RWPE1 (cell line): ENCODE results near the gene FAM83D.

Source experiments
- CTCF ChIA-PET: fragments of 350-600 bp; sonication (Branson Sonifier 250); formaldehyde crosslinking; extraction: SDS; loops from one replicate; lab custom pipeline; 2021; lab: Yijun Ruan, JAX
- POLR2A ChIA-PET: fragments of 400-600 bp; formaldehyde crosslinking; extraction: SDS; loops from one replicate; lab custom pipeline; 2020; ENCODE audit warnings: antibody characterized with exemption; ENCODE audit not compliant: low non-redundant PET; lab: Yijun Ruan, JAX
- DNase-seq: peaks from one replicate; pipeline ENCODE4 v3.0.0; 2012; ENCODE audit warnings: low spot score
- H3K27ac ChIP-seq: fragments of 450-650 bp; 2 replicates; pipeline ENCODE4 v1.5.1; 2017
- CTCF ChIP-seq: fragments of 450-650 bp; conservative IDR thresholded peaks from 2 replicates; pipeline ENCODE4 v1.5.1; 2017; ENCODE audit warnings: low read depth, mild to moderate bottlenecking

The FAM83D gene

GRCh38 chr20:38917657-38918056 is 8.6 kb upstream of the FAM83D start:
- ChIA-PET CTCF (interaction anchor here (0.6 kb wide), 1 partner anchor 10 kb away, joined by 3 read pairs; no protein-coding TSS in a partner anchor), POLR2A (interaction anchor here (0.6 kb wide), 1 partner anchor 14 kb away, joined by 3 read pairs; no protein-coding TSS in a partner anchor)
- H3K27ac ChIP-seq = no peak overlapping the region

DNA sequence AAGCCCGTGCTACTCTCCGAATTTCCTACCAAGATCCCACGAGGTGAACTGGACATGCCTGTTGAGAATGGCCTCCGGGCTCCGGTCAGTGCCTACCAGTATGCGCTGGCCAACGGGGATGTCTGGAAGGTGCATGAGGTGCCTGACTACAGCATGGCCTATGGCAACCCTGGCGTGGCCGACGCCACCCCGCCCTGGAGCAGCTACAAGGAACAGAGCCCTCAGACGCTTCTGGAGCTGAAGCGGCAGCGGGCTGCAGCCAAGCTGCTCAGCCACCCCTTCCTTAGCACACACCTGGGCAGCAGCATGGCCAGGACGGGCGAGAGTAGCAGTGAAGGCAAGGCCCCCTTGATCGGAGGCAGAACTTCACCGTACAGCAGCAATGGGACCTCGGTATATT is 8.0 kb upstream of the FAM83D start:
- no peak for TF ChIP-seq CTCF
- ChIA-PET POLR2A (interaction anchor here (0.7 kb wide), 1 partner anchor 123 kb away, joined by 3 read pairs; no protein-coding TSS in a partner anchor), CTCF (no interaction called here)
- H3K27ac ChIP-seq = no peak overlapping the region
- DNase-seq = no peak

More at GRCh38 chr20:38917657-38918056, 8.6 kb upstream of the FAM83D start:
- TF ChIP-seq CTCF = no peak
- no peak for DNase-seq

- H3K27ac ChIP-seq = no peak overlapping the region
- POLR2A ChIA-PET = no interaction called here
- no peak for DNase-seq
- TF ChIP-seq CTCF = no peak
- CTCF ChIA-PET = interaction anchor here (0.6 to 2.5 kb wide), 6 partner anchors 10 to 1355 kb away, joined by 3 to 13 read pairs (median 3); partner anchors contain the start of gene DHX35
Measured at GRCh38 chr20:38919683-38920082, 6.5 kb upstream of the FAM83D start.

GRCh38 chr20:38920411-38920810 is 5.8 kb upstream of the FAM83D start:
- no peak for DNase-seq
- ChIA-PET POLR2A (no interaction called here), CTCF (interaction anchor here (0.6 to 2.5 kb wide), 4 partner anchors 10 to 619 kb away, joined by 3 to 13 read pairs (median 4); no protein-coding TSS in a partner anchor)
- no peak overlapping the region for H3K27ac ChIP-seq
- no peak for TF ChIP-seq CTCF

DNA sequence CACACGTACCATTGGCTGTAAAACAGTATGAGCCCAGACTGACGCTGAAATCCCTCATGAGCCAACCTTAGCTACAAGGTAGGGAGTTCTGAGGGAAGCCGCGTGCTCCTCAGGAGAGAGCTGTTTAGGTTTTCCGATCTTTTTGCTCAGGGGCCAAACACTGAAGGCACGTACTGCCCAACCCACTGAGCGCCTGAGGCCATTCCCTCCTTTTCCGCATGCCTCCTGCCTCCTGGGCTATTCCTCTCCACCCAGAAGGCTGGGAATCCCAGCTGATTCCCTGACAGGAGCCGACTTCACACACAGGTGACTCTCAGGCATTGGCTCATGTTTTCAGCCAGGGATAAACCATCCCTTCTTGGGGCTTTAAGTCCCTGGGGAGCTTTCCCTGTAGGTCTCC is 5.4 kb upstream of the FAM83D start:
- CTCF ChIA-PET = interaction anchor here (0.6 to 2.5 kb wide), 3 partner anchors 10 to 161 kb away, joined by 3 to 13 read pairs (median 9); no protein-coding TSS in a partner anchor
- DNase-seq = no peak
- TF ChIP-seq CTCF = no peak
- POLR2A ChIA-PET = no interaction called here
- H3K27ac ChIP-seq = no peak overlapping the region

DNA sequence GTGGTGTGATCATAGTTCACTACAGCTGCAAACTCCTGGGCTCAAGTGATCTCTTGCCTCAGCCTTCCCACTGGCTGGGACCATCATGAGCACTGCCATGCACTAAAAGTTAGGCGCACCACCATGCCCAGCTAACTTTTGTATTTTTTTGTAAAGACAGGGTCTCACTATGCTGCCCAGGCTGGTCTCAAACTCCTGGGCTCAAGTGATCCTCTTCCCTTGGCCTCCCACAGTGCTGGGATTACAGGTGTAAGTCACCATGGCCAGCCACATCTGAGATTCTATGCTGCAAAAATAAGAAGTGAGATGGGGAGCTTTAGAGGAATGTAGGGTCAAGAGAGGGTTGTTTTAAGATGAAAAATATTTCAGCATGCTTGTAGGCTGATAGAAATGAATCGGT is 1.5 kb upstream of the FAM83D start:
- ChIA-PET CTCF (interaction anchor here (0.7 to 2.8 kb wide), 4 partner anchors 12 to 44 kb away, joined by 3 to 13 read pairs (median 4); partner anchors contain the start of gene DHX35), POLR2A (no interaction called here)
- DNase-seq = no peak

More for the DNA sequence above, 1.5 kb upstream of the FAM83D start:
- no peak for TF ChIP-seq CTCF
- 0 out of 2 replicates have a peak overlapping the region, but pooled peaks have one; percentile 75 for H3K27ac ChIP-seq
